Placental pericyte (primary cell): ENCODE results near the gene LAMB2. TPM values are rescaled to one million over a fixed set of nuclear protein-coding genes. Genes with fewer than 3 reads are reported as not detected.

Experiments used
- small RNA-seq: library from RNA; depleted of rRNA; stranded (forward); fragments of <200 nt; gene quantifications from one replicate; pipeline ENCODE3, GENCODE V24; 2012; ENCODE audit warnings: low replicate concordance
- total RNA-seq: library from RNA; depleted of rRNA; stranded (reverse); fragments of >200 nt; gene quantifications from 2 replicates; pipeline ENCODE4 v1.2.3, GENCODE V29; 2012

Gene LAMB2
- total RNA-seq, result 303 and 395 TPM in 2 replicates

GRCh38 chr3:49132437-49133225 is at the start of gene LAMB2:
TSS of gene LAMB2 (minus strand) at chr3:49133050. CDS start at chr3:49132867, 183 bp downstream.

GRCh38 chr3:49171119-49171774 is 38.4 kb upstream of the LAMB2 start, which contains the start of gene KLHDC8B:
TSS of gene KLHDC8B (plus strand) at chr3:49171598. CDS start at chr3:49172770, 1,172 bp downstream.

GRCh38 chr3:49165771-49166751 is 33.2 kb upstream of the LAMB2 start, which contains the start of gene CCDC71:
TSS of gene CCDC71 (minus strand) at chr3:49166331. CDS start at chr3:49164208, 2,123 bp downstream.

GRCh38 chr3:49120438-49121131 is 12.3 kb downstream of the LAMB2 start, which contains the start of gene USP19:
TSS of gene USP19 (minus strand) at chr3:49120823. CDS start at chr3:49119145, 1,678 bp downstream.

GRCh38 chr3:49104427-49105291 is 28.2 kb downstream of the LAMB2 start, which contains the start of gene QARS1:
TSS of gene QARS1 (minus strand) at chr3:49104757. CDS start at chr3:49104733, 24 bp downstream.

GRCh38 chr3:49093853-49094767 is 38.7 kb downstream of the LAMB2 start, which contains the start of gene QRICH1:
TSS of gene QRICH1 (minus strand) at chr3:49094071. CDS start at chr3:49077017, 17,054 bp downstream.

Small RNA genes lying within 50 kb of the gene (small RNA-seq; reads per million reads assigned to genes)
- not detected for gene RN7SL182P

Other genes starting within 250 kb of the LAMB2 start
- 17.1 and 18.6 TPM in 2 replicates for gene SLC25A20, start 234.2 kb downstream of the LAMB2 start, total RNA-seq
- 91.7 and 92.5 TPM in 2 replicates for gene ARIH2, start 214.2 kb downstream of the LAMB2 start, total RNA-seq
- gene P4HTM, start 142.8 kb downstream of the LAMB2 start, total RNA-seq, result 24.5 and 25.9 TPM in 2 replicates
- gene WDR6, start 125.7 kb downstream of the LAMB2 start, total RNA-seq, result 89.9 and 94.8 TPM in 2 replicates
- 54.1 and 59.1 TPM in 2 replicates for gene DALRD3, start 114.5 kb downstream of the LAMB2 start, total RNA-seq
- 39.4 and 56.9 TPM in 2 replicates for gene NDUFAF3, start 110.9 kb downstream of the LAMB2 start, total RNA-seq
- gene IMPDH2, start 103.7 kb downstream of the LAMB2 start, total RNA-seq, result 196 and 272 TPM in 2 replicates
- gene QRICH1, start 39.0 kb downstream of the LAMB2 start, total RNA-seq, result 139 and 158 TPM in 2 replicates
- gene QARS1, start 28.3 kb downstream of the LAMB2 start, total RNA-seq, result 408 and 447 TPM in 2 replicates
- 44.8 and 56.7 TPM in 2 replicates for gene USP19, start 12.2 kb downstream of the LAMB2 start, total RNA-seq
- 28.5 and 30.0 TPM in 2 replicates for gene CCDC71, start 33.3 kb upstream of the LAMB2 start, total RNA-seq
- 17.8 and 41.6 TPM in 2 replicates for gene KLHDC8B, start 38.5 kb upstream of the LAMB2 start, total RNA-seq
- 1.1 and 1.3 TPM in 2 replicates for gene C3orf62, start 144.2 kb upstream of the LAMB2 start, total RNA-seq
- gene USP4, start 207.0 kb upstream of the LAMB2 start, total RNA-seq, result 20.8 and 26.9 TPM in 2 replicates
- gene GPX1, start 225.3 kb upstream of the LAMB2 start, total RNA-seq, result 136 and 298 TPM in 2 replicates